HS-27A (cell line): Measurements from ENCODE around the gene ARHGAP31.
"Not testable (repeated sequence)": the region's sequence is repeated elsewhere in the genome, so short reads cannot be mapped to it uniquely, and the experiment has no call there.

Source experiments
- DNase-seq: peaks from one replicate; pipeline ENCODE4 v3.0.0-alpha.2; 2012; ENCODE audit warnings: low read depth, missing footprints

The ARHGAP31 gene

GRCh38 chr3:119294696-119295671 lies 801 bp downstream of the ARHGAP31 start:
- no peak for DNase-seq

DNA sequence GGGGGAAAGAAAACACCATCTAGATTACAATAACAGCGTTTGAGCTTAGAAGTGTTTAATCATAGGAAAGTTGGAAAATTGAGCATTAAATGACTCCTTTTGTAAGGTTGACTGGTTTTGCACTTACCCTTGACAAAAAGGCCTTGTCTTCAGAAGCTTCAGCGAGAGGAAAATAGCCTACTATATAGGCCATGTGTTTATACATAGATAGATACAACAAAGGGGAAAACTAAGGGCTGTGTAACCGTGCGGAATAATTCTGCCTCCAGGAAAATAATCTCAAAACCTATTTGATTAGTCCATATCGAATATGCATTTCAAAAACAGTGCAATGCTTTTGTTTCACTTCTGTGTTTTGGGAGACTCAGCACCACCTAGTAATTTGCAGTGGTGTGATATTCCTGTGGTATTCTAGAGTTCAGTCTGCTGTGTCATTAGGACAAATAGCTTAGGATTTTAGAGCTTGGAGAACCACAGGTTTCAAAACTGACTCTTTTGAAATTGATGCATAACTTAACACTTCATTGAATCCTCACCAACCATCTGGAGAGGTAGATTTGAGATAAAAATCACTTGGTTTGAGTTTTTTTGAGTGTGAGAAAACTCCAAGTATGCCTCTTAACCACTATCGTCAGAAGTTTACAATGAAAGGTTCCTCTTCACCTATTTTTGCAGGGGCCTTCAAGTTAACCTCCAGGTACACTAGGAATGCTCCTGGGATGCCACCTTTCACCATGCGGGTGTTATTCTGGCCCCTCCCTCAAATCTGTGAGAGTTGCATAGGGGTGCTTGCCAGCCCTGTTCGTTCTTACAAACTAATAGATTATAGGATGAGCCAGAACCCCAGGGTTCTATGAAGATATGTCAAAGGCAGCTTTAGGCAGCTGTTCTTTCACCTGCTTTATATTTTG lies 1.9 kb downstream of the ARHGAP31 start:
- DNase-seq = no peak

- DNase-seq = no peak
Observed at GRCh38 chr3:119296727-119297122, 2.5 kb downstream of the ARHGAP31 start.

- no peak for DNase-seq
Observed at GRCh38 chr3:119297169-119297568, 3.0 kb downstream of the ARHGAP31 start.

DNA sequence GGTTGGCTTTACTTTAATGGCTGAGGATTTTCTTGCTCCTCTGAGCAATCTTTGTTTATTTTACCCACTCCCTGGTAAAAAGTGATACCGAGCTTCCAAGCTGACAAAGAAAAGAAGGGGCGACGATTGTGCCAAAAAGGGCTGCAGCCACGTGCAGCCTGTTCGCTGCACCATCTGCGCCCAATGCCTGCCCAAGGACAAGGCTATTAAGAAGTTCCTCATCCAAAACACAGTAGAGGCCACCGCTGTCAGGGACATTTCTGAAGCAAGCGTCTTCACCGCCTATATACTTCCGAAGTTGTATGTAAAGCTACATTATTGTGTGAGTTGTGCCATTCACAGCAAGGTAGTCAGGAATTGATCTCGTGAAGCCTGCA lies 4.4 kb downstream of the ARHGAP31 start:
- no peak for DNase-seq

GRCh38 chr3:119300991-119301391 lies 6.8 kb downstream of the ARHGAP31 start:
- DNase-seq = no peak

- DNase-seq = no peak
Observed at GRCh38 chr3:119301662-119302061, 7.5 kb downstream of the ARHGAP31 start.

- no peak for DNase-seq
Observed at GRCh38 chr3:119302697-119303551, 8.7 kb downstream of the ARHGAP31 start.

DNA sequence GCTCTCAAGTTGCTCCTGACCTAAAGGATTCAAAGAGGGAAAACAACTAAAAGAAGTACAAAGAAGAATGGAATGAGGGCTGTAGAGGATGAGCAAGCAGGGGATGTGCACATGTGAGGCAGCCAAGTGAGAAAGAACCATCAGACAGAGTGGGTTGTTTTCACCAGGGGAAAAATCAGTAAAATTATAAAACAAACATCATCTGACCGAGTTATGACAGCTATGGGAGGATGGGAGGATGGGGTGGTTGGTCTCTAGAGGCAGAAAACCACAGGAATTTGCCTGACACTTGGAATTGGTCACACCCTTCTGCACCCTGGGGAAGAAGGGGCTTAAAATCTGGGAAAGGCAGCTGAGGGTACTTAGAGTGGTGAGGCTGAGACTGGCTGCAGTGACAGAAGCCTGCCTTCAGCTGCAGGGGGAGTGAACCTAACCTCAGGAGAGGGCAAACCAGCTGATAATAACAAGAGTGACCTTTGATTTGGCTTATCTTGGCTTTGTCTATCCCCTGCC lies 10.1 kb downstream of the ARHGAP31 start:
- DNase-seq = peak; percentile 82

- DNase-seq = no peak
Observed at GRCh38 chr3:119305286-119305685, 11.1 kb downstream of the ARHGAP31 start.

DNA sequence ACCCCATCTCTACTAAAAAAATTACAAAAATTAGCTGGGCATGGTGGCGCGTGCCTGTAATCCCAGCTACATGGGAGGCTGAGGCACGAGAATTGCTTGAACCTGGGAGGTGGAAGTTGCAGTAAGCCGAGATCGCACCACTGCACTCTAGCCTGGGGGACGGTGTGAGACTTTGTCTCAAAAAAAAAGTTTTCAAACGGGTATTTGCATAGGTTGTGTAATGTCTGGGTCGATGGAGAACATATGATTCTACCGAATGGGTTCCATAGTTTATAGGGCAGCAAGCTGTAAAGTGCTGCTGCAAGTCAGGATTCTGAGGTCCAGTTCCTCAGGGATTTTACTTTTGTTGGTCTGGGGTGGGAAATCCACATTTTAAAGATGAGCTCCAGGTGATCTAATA lies 12.2 kb downstream of the ARHGAP31 start:
- DNase-seq = not testable (repeated sequence)

GRCh38 chr3:119308355-119308754 lies 14.2 kb downstream of the ARHGAP31 start:
- no peak for DNase-seq

DNA sequence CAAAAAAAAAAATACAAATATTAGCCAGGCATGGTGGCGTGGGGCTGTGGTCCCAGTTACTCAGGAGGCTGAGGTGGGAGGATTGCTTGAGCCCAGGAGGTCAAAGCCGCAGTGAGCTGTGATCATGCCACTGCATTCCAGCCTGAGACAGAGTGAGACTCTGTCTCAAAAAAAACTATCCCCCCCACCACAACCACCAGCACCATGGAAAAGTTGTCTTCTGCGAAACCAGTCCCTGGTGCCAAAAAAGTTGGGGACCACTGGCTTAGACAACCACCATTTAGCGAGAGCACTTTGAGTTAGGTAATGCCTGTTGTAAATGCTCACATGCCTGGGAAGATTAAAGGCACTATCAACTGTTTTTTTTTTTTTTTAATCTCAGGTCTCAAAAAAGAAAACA lies 15.4 kb downstream of the ARHGAP31 start:
- DNase-seq = no peak

- DNase-seq = no peak
Observed at GRCh38 chr3:119310071-119310470, 15.9 kb downstream of the ARHGAP31 start.

GRCh38 chr3:119311081-119311925 lies 17.1 kb downstream of the ARHGAP31 start:
- DNase-seq = no peak

DNA sequence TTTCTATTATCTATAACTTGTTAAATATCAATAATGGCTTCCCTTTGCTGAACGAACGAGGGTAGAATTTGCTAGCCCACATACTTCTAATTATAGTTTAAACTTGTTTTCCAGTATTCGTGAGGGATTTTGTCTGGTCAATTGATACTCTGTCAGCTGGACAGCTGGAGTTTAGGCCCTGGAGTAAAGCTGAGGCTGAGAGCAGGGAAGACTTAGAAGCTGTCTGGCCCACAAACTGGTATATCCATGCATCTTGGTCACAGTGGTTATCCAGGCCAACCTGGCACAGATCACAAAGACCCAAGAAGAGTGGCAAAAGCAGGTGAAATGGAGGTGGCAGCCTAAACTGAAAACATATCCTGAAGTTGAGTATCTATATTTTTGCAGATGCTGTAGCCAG lies 19.3 kb downstream of the ARHGAP31 start:
- no peak for DNase-seq

GRCh38 chr3:119314821-119315220 lies 20.6 kb downstream of the ARHGAP31 start:
- DNase-seq = no peak

GRCh38 chr3:119315600-119316312 lies 21.6 kb downstream of the ARHGAP31 start:
- DNase-seq = no peak

DNA sequence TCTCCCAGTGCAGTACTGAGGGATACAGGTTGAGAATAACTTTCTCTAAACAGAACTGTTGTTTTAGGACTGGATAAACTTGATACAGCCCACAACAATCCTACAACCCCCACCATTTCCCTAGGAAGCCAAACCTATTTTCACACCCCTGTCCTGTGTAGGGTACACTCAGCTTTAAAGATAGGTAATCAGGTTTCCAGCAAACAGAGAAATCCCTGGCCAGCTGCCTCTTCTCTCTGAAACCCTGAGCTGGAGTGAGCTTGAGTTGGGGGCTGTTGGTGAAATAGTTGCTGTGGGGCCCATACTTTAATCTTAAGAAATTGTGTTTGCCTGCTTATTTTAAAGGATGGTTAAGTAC lies 22.1 kb downstream of the ARHGAP31 start:
- no peak for DNase-seq

- DNase-seq = no peak
Observed at GRCh38 chr3:119318876-119319275, 24.7 kb downstream of the ARHGAP31 start.
